Cardiac muscle cell (in vitro differentiated cells and primary cell): ENCODE measurements around the gene CALCOCO1. TPM values are rescaled to one million over a fixed set of nuclear protein-coding genes. Genes with fewer than 3 reads are reported as not detected.

ENCODE experiments used
- DNase-seq, 2 donors: peaks; one replicate each; pipeline versions ENCODE4 v3.0.0 to v3.0.0-alpha.2; 2010 to 2017; ENCODE audit warnings: low read depth in 1 of 2, low spot score in 1 of 2
- H3K27ac ChIP-seq: fragments of 200-600 bp; sonication (generic); 2 replicates; pipeline ENCODE4 v1.5.1; 2016
- H3K27me3 ChIP-seq: fragments of 200-600 bp; sonication (generic); 2 replicates; pipeline ENCODE4 v1.6.0; 2016; ENCODE audit warnings: control low read depth
- H3K36me3 ChIP-seq: fragments of 200-600 bp; sonication (generic); 2 replicates; pipeline ENCODE4 v1.5.1; 2016; ENCODE audit warnings: control low read depth
- H3K4me1 ChIP-seq: fragments of 200-600 bp; sonication (generic); 2 replicates; pipeline ENCODE4 v1.8.1; 2017; ENCODE audit warnings: low read depth, mild to moderate bottlenecking, mixed run types
- H3K4me3 ChIP-seq: fragments of 200-600 bp; sonication (generic); 2 replicates; pipeline ENCODE4 v1.5.1; 2016; ENCODE audit warnings: mild to moderate bottlenecking
- H3K9me3 ChIP-seq: fragments of 200-600 bp; sonication (generic); 2 replicates; pipeline ENCODE4 v1.5.1; 2017; ENCODE audit warnings: low read depth, mild to moderate bottlenecking, control low read depth
- polyA plus RNA-seq: library from polyadenylated mRNA; unstranded; fragments of >200 nt; fragmentation: Nextera tagmentation; extraction: Ambion mirVana; gene quantifications from 2 replicates; pipeline ENCODE4 v1.2.1, GENCODE V29; 2016
- total RNA-seq: library from RNA; depleted of rRNA; stranded (reverse); fragments of >200 nt; gene quantifications from 2 replicates; pipeline ENCODE4 v1.2.3, GENCODE V29; 2016
- TF ChIP-seq, protein P1 (sequence below): IDR thresholded peaks from 2 replicates; pipeline ENCODE4 v1.5.1; 2012; ENCODE audit warnings: low read depth, mild to moderate bottlenecking, low read length

The CALCOCO1 gene
- total and polyA plus RNA-seq, 2 experiments from 2014 or later: 128 to 187 TPM

DNA sequence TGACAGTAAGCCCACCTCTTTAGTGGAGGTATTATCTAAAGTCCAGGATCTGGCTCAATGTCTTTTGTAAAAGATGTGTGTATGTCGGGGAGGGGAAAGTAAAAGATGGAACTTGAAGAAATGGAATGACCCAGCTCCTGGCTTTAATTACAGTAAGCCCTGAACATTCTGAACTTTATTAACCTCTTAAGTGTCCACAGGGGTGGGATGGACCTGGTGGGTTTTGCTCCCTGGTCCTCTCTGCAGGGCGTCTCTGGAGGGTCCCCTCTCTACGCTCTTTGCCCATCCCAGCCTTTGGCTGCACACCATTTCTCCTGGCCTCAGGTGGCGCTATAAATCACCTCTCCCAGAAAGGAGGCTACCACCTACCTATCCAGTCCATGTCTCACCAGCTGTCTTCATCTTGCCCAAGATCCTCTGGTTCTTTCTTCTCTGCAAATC lies 28.2 kb upstream of the CALCOCO1 start:
- Histone ChIP-seq H3K36me3 (no peaks in the 10 kb centered on the region), H3K27ac (no peak overlapping the region), H3K9me3 (no peaks in the 10 kb centered on the region), H3K4me1 (no peaks in the 10 kb centered on the region), H3K27me3 (peaks cover 86% of the 10 kb centered on the region), H3K4me3 (no peak overlapping the region)
- DNase-seq: no peak
- TF ChIP-seq, protein P1, sequence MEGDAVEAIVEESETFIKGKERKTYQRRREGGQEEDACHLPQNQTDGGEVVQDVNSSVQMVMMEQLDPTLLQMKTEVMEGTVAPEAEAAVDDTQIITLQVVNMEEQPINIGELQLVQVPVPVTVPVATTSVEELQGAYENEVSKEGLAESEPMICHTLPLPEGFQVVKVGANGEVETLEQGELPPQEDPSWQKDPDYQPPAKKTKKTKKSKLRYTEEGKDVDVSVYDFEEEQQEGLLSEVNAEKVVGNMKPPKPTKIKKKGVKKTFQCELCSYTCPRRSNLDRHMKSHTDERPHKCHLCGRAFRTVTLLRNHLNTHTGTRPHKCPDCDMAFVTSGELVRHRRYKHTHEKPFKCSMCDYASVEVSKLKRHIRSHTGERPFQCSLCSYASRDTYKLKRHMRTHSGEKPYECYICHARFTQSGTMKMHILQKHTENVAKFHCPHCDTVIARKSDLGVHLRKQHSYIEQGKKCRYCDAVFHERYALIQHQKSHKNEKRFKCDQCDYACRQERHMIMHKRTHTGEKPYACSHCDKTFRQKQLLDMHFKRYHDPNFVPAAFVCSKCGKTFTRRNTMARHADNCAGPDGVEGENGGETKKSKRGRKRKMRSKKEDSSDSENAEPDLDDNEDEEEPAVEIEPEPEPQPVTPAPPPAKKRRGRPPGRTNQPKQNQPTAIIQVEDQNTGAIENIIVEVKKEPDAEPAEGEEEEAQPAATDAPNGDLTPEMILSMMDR: no peak

DNA sequence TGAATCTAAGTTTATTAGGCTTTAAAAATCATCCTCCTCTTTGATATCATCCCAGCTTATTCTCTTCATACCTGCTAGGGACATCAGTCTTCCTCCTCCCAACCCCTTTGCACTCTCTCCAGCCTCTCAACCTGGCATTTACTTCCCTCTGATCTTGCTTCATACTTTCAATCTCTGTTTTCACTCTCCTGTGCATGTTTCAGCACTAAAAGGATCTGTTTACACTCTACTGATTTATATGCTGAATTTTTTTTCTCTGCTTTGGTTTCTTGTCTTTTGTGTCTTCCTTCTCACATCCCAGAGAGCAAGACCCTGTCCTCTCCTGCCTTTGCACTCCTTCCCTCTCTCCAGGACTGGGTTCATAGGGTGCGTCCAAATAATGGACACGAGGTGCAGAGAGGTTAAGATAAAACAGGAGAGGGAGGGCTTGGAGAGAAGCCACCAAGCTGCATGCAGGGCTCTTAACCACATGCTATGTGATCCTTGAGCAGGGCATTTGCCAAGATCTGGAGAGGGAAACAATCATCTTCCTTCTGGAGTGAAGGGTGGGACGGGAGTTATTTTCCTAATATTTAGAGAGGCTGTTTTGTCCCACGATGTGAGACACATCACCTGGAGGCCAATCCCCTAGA lies 27.5 kb upstream of the CALCOCO1 start:
- TF ChIP-seq, protein P1: no peak
- Histone ChIP-seq H3K9me3 (no peaks in the 10 kb centered on the region), H3K4me3 (no peak overlapping the region), H3K27me3 (peaks cover 88% of the 10 kb centered on the region), H3K36me3 (no peaks in the 10 kb centered on the region), H3K4me1 (no peaks in the 10 kb centered on the region), H3K27ac (no peak overlapping the region)
- peak in 1 of 2 donors; percentile 69 for DNase-seq

- Histone ChIP-seq H3K27ac (no peak overlapping the region), H3K9me3 (no peaks in the 10 kb centered on the region), H3K4me1 (no peaks in the 10 kb centered on the region), H3K36me3 (no peaks in the 10 kb centered on the region), H3K4me3 (no peak overlapping the region), H3K27me3 (peaks cover 88% of the 10 kb centered on the region)
- no peak for DNase-seq
- TF ChIP-seq, protein P1: no peak
These were observed 26.9 kb upstream of the CALCOCO1 start for GRCh38 chr12:53754188-53754585.

GRCh38 chr12:53752621-53753020 lies 25.4 kb upstream of the CALCOCO1 start:
- no peaks in the 10 kb centered on the region for H3K9me3 ChIP-seq
- H3K36me3 ChIP-seq: no peaks in the 10 kb centered on the region
- no peaks in the 10 kb centered on the region for H3K4me1 ChIP-seq
- H3K4me3 ChIP-seq: no peak overlapping the region
- TF ChIP-seq, protein P1: no peak
- no peak for DNase-seq
- peaks cover 89% of the 10 kb centered on the region for H3K27me3 ChIP-seq
- H3K27ac ChIP-seq: no peak overlapping the region

DNA sequence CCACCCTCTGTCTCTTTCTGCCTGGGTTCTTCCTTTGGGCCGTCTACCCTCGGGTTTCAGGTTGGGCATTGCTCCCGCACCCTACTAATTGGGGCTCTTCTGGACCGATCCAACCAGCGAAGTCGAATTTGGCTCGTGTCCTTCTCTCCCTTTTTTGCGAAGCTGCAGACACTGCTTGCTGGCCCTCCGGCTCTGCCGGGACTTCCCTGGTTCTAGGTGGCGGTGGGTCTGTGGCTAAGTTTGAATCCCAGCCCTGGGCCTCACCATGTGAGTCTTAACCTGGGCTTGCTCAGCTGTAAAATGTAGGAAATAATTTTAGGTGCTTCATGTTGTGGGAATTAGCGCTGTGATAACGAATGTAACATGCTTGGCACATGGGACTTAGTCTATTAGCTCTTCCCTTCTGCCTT lies 24.9 kb upstream of the CALCOCO1 start:
- H3K27me3 ChIP-seq: peaks cover 93% of the 10 kb centered on the region
- no peak for DNase-seq
- no peaks in the 10 kb centered on the region for H3K4me1 ChIP-seq
- no peak overlapping the region for H3K27ac ChIP-seq
- H3K4me3 ChIP-seq: peak overlapping the region; percentile 41
- TF ChIP-seq, protein P1: no peak
- no peaks in the 10 kb centered on the region for H3K36me3 ChIP-seq
- H3K9me3 ChIP-seq: no peaks in the 10 kb centered on the region
